H54 (cell line): ENCODE measurements around the gene BMPR1B.

Source experiments
- DNase-seq: peaks from one replicate; pipeline ENCODE4 v3.0.0; 2011; ENCODE audit warnings: low spot score, mixed read lengths; ENCODE audit not compliant: insufficient read length
- FAIRE-seq: peaks from 3 replicates; lab custom pipeline; 2011; peaks lifted over from hg19 to GRCh38; lab: Jason Lieb, UNC
- POLR2A ChIP-seq: IDR thresholded peaks from 2 replicates; pipeline ENCODE4 v1.6.1; 2011; ENCODE audit warnings: low read depth, mild to moderate bottlenecking, low read length

BMPR1B gene

GRCh38 chr4:95086551-95086950 is 328.8 kb downstream of the BMPR1B start:
- TF ChIP-seq POLR2A = no peak
- DNase-seq = no peak
- no peak for FAIRE-seq

- DNase-seq (no peak), FAIRE-seq (no peak)
- TF ChIP-seq POLR2A = no peak
These were observed 330.1 kb downstream of the BMPR1B start for GRCh38 chr4:95087657-95088455.

- FAIRE-seq (no peak), DNase-seq (no peak)
- TF ChIP-seq POLR2A = no peak
These were observed 333.5 kb downstream of the BMPR1B start for GRCh38 chr4:95091272-95091671.

DNA sequence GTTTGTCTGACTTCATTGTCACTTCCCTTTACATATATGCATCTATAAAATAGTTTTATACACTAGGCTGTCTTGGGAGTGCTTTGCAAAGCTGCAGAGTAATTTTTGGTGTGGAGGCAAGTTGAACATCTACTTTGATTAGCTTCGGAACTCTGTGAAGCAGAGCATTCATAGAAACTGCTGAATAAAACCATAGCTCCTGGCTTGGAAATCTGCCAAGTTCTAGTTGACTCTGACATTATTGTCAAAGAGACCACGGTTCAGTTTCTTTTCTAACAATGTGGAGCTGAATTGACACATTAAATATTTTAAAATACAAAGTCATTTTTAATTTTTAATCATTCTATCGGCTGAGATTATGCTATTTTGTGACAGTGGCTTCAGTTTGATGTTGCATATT is 335.0 kb downstream of the BMPR1B start:
- DNase-seq = no peak
- no peak for TF ChIP-seq POLR2A
- FAIRE-seq = no peak

GRCh38 chr4:95093460-95093859 is 335.7 kb downstream of the BMPR1B start:
- FAIRE-seq (no peak), DNase-seq (no peak)

DNA sequence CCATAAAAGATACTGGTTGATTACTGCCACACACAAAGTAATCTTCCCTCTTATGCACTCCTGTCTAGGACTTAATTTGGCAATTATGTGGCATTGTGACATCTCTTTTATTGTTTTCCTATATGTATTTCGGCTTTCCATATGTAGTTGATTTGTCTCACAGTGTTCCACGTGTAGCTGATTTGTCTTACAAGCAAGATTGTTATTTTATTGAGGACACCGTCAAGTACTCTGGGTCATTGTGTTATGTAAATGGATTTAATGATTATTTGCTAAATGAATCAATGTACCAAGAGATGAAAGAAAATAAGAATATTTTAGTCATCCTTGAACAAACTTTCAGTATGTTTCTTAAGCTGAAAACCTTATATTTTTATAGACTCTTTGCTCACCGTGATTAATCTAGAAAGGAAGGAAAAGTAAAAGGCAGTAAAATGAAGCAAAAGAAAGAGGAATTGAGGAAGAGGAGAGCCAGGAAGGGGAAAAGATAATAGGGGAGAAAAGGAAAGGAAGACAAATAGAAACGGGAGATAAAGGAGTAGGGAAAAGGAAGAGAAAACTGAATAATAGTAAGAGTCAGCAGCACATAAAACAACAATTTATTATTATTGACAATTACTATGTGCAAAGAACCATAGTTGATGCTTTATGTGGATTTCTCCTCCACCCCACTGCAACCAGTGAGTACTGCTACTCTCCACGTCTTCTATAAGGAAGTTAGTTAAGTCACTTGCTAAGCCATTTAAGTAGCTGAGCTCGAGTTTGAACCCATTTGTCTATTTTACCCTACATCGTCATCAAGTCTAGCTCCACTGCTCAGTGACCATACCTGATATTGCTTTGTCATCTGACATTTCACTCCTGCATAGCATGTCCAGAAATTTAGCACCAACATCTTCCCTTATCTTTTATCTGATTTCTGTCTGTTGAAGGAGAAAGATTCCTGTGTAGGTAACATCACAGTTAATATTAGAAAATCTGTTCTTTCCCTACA is 336.5 kb downstream of the BMPR1B start:
- FAIRE-seq (no peak), DNase-seq (no peak)
- no peak for TF ChIP-seq POLR2A

More at GRCh38 chr4:95093460-95093859, 335.7 kb downstream of the BMPR1B start:
- TF ChIP-seq POLR2A = no peak

DNA sequence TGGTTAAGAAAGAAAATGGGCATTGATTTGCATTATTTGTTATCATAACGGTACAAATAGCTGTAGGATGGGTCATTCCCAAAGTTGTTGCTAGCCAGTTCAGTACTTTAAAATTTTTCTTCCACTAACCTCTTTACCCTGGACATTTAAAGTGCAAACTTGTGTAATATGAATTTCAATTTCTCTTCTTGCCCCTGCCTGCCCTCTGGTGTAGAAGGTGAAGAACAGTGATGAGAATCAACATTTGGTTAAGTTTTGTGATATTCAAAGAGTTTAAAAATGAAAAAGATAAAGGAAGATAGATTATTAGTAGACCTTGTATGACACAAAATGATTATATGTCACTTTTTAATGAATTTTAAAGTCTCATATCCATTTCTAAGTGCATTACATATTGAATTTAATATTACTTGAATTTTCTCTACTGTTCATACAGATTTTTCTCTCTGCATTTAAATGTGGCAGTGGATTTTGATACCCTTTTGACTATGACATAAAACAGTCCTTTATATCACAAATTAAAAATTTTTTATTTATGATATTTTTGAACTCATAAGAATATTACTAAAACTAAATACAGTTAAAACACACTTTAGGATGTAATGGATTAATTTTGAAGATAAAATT is 337.7 kb downstream of the BMPR1B start:
- FAIRE-seq (no peak), DNase-seq (no peak)
- no peak for TF ChIP-seq POLR2A

- FAIRE-seq (no peak), DNase-seq (no peak)
- TF ChIP-seq POLR2A = no peak
These were observed 344.5 kb downstream of the BMPR1B start for GRCh38 chr4:95102162-95102790.

- no peak for TF ChIP-seq POLR2A
- no peak for DNase-seq
- FAIRE-seq = no peak
These were observed 347.4 kb downstream of the BMPR1B start for GRCh38 chr4:95105112-95105511.

DNA sequence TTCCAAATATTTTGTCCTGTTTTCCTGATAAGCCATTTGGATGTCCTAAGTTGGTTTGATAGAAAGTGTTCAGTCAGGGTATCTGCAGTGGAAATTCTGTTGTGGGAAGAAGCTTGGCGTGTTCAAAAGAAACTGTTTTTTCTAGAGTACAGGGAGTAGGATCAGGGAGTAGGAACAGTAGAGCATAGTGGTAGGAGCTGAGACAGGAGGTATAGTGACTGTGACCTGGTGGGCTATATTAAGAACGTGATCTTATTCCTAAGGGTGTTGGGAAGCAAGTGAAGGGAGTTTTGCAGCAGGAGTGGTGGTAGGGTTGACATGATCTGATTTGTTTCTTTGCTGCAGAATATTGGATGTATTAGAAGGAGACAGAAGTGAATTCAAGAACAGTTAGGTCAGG is 348.2 kb downstream of the BMPR1B start:
- DNase-seq (no peak), FAIRE-seq (no peak)
- TF ChIP-seq POLR2A = no peak

GRCh38 chr4:95106408-95106928 is 348.7 kb downstream of the BMPR1B start:
- TF ChIP-seq POLR2A = no peak
- no peak for DNase-seq
- FAIRE-seq = no peak

DNA sequence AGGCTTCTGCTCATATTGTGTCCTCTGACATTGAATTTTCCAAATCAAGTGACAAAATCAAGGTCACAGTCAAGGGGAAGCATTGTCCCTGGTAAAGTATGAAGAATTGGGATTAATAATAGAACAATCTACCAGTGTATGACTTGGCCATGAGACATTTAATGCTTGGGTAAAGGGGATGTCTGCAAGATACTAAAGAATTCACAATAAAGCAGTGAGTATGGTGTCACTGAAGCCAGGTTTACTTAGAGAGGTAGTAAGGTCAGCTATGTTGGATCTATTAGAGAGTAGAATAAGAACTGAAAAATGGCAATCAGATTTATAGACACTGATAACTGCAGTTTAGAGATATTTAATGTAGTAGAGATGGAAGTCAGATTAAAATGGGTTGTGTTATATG is 349.2 kb downstream of the BMPR1B start:
- DNase-seq = no peak
- TF ChIP-seq POLR2A = no peak
- no peak for FAIRE-seq

DNA sequence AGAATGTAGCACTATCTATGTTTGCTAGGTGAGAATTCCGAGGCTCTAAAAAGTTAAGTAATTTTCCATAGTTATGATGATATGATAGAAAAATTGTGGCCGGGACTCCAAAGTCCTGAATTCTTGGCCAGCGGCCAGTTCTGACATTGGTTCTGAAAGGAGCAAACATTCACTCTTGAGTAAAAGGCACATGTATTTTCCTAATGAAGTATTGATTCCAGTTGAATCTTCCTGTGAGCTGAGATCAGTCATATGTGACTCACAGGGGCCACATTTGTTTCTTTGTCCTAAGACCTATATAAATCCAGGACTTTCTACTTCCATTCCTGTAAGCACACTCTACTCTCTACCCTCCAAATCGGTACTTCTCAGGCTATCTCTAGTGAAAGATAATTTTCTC is 349.9 kb downstream of the BMPR1B start:
- FAIRE-seq (no peak), DNase-seq (no peak)
- TF ChIP-seq POLR2A = no peak
